K562 (cell line): ENCODE results near the gene EPHX1. TPM values are rescaled to one million over a fixed set of nuclear protein-coding genes. Genes with fewer than 3 reads are reported as not detected.

Source experiments
- ARHGAP35 ChIP-seq: fragments of 450-650 bp; IDR thresholded peaks from 2 replicates; pipeline ENCODE4 v1.6.1; 2018; ENCODE audit not compliant: partially characterized antibody
- ATF7 ChIP-seq: fragments of 450-650 bp; IDR thresholded peaks from 2 replicates; pipeline ENCODE4 v1.7.1; 2014; ENCODE audit warnings: mild to moderate bottlenecking, moderate library complexity
- CBFA2T3 ChIP-seq: fragments of 450-650 bp; IDR thresholded peaks from 2 replicates; pipeline ENCODE4 v1.6.1; 2017
- CHCHD3 ChIP-seq: fragments of 250-450 bp; sonication (Bioruptor Pico); IDR thresholded peaks from 2 replicates; pipeline ENCODE4 v2.1.2; 2022; ENCODE audit warnings: mild to moderate bottlenecking
- CSDE1 ChIP-seq, 2 experiments: fragments of 450-650 bp; IDR thresholded peaks; 2 replicates each; pipeline ENCODE4 v1.6.1; 2016; ENCODE audit warnings: mild to moderate bottlenecking in 1 of 2
- DMBX1 ChIP-seq: fragments of 250-450 bp; sonication (Bioruptor Pico); IDR thresholded peaks from 2 replicates; pipeline ENCODE4 v1.8.0; 2022; ENCODE audit warnings: inconsistent platforms, mild to moderate bottlenecking, moderate library complexity, borderline replicate concordance
- EHMT2 ChIP-seq: fragments of 450-650 bp; IDR thresholded peaks from 2 replicates; pipeline ENCODE4 v1.6.1; 2018; ENCODE audit warnings: antibody characterized with exemption
- ELF2 ChIP-seq: fragments of 250-450 bp; sonication (Bioruptor Pico); IDR thresholded peaks from 2 replicates; pipeline ENCODE4 v1.5.0; 2021; ENCODE audit warnings: mild to moderate bottlenecking
- FOS ChIP-seq: IDR thresholded peaks from 3 replicates; pipeline ENCODE4 v1.6.1; 2011; ENCODE audit not compliant: insufficient read length; ENCODE audit errors: extremely low read depth
- JUND ChIP-seq, 2 experiments: IDR thresholded peaks; 2 replicates in 1 of 2; 3 replicates in 1 of 2; pipeline ENCODE4 v1.6.1; 2011; ENCODE audit warnings: borderline replicate concordance in 2 of 2, low read depth in 2 of 2, low read length in 2 of 2, improper control_type of control experiment in 1 of 2, missing biosample characterization in 1 of 2, missing genetic modification characterization in 1 of 2, missing genetic modification reagents in 1 of 2
- LCOR ChIP-seq: sonication (generic); formaldehyde crosslinking; IDR thresholded peaks from 2 replicates; pipeline ENCODE4 v1.8.0; 2022; ENCODE audit warnings: mild to moderate bottlenecking, missing genetic modification reagents
- MAFG ChIP-seq: fragments of 450-650 bp; conservative IDR thresholded peaks from 2 replicates; pipeline ENCODE4 v1.6.1; 2016; ENCODE audit warnings: missing genetic modification characterization, missing compliant biosample characterization
- PHF8 ChIP-seq: fragments of 200-600 bp; sonication (generic); IDR thresholded peaks from 2 replicates; pipeline ENCODE4 v1.6.1; 2012; ENCODE audit warnings: mixed run types, mild to moderate bottlenecking, inconsistent platforms, low read length, moderate library complexity, borderline replicate concordance
- SMARCE1 ChIP-seq: fragments of 450-650 bp; IDR thresholded peaks from 2 replicates; pipeline ENCODE4 v1.7.1; 2016; ENCODE audit warnings: mild to moderate bottlenecking
- SOX6 ChIP-seq: fragments of 450-650 bp; IDR thresholded peaks from 2 replicates; pipeline ENCODE4 v1.6.1; 2014; ENCODE audit warnings: mild to moderate bottlenecking
- TCF7 ChIP-seq: sonication (generic); IDR thresholded peaks from 2 replicates; pipeline ENCODE4 v1.6.1; 2016; ENCODE audit warnings: antibody characterized with exemption, borderline replicate concordance
- TEAD1 ChIP-seq, 2 experiments: fragments of 450-650 bp in 1 of 2; sonication (generic) in 1 of 2; formaldehyde crosslinking; IDR thresholded peaks; 2 replicates each; pipeline versions ENCODE4 v1.4.0 to v1.8.0; 2020 to 2022; ENCODE audit warnings: mild to moderate bottlenecking in 2 of 2, missing genetic modification reagents in 1 of 2
- ZNF232 ChIP-seq: sonication (generic); formaldehyde crosslinking; IDR thresholded peaks from 2 replicates; pipeline ENCODE4 v1.8.0; 2022; ENCODE audit warnings: mild to moderate bottlenecking, missing genetic modification reagents
- ZZZ3 ChIP-seq: fragments of 450-650 bp; IDR thresholded peaks from 2 replicates; pipeline ENCODE4 v1.6.1; 2016; ENCODE audit warnings: antibody characterized with exemption, mild to moderate bottlenecking, moderate library complexity
- polyA plus RNA-seq, 8 experiments: library from polyadenylated mRNA; depleted of rRNA in 4 of 8; stranded (reverse) in 5 of 8; unstranded in 3 of 8; fragments of >200 nt; fragmentation: Nextera tagmentation in 2 of 8; fragmentation: Illumina TruSeq in 1 of 8; extraction: Ambion mirVana in 2 of 8; extraction: Trizol in 1 of 8; gene quantifications; 2 replicates each; pipeline versions ENCODE4 v1.2.1 to v1.2.3, GENCODE V29; 2011 to 2014; ENCODE audit warnings: inconsistent platforms in 1 of 8, missing spikeins in 1 of 8
- total RNA-seq, 7 experiments: library from RNA; depleted of rRNA in 6 of 7; stranded (reverse); fragments of >200 nt in 6 of 7; fragmentation: Illumina TruSeq in 2 of 7; extraction: Trizol in 2 of 7; gene quantifications; 2 replicates each; pipeline versions ENCODE4 v1.2.1 to v1.2.3, GENCODE V29; 2011 to 2021; ENCODE audit warnings: low replicate concordance in 1 of 7
- TF ChIP-seq, protein P1 (sequence below): fragments of 450-650 bp; formaldehyde crosslinking; IDR thresholded peaks from 2 replicates; pipeline ENCODE4 v1.4.0; 2020; ENCODE audit warnings: mild to moderate bottlenecking, moderate library complexity
- TF ChIP-seq, protein P2 (sequence below): fragments of 450-650 bp; IDR thresholded peaks from 2 replicates; pipeline ENCODE4 v1.6.1; 2017; ENCODE audit warnings: antibody characterized with exemption, mild to moderate bottlenecking

The EPHX1 gene
- total and polyA plus RNA-seq, 9 of the 15 experiments (the other 6 are each of a cell fraction or from before 2014, with no cell fraction given) = 0.21 to 27.0 (median 6.7) TPM

GRCh38 chr1:225766967-225767633 is 42.8 kb upstream of the EPHX1 start (continued):
- TF ChIP-seq ARHGAP35 = no peak
- TF ChIP-seq JUND (IDR thresholded peaks at IDR 0.05; ENCODE audit: borderline replicate concordance, low read depth, low read length) = peak; percentile 89
- peak; percentile 78; the same call in 2 of the 3 replicates for TF ChIP-seq JUND (tag; IDR thresholded peaks at IDR 0.05; ENCODE audit: borderline replicate concordance, low read depth, low read length)
- TF ChIP-seq ATF7 = peak; percentile 15; the same call in 1 of the 2 replicates
- TF ChIP-seq, protein P1, sequence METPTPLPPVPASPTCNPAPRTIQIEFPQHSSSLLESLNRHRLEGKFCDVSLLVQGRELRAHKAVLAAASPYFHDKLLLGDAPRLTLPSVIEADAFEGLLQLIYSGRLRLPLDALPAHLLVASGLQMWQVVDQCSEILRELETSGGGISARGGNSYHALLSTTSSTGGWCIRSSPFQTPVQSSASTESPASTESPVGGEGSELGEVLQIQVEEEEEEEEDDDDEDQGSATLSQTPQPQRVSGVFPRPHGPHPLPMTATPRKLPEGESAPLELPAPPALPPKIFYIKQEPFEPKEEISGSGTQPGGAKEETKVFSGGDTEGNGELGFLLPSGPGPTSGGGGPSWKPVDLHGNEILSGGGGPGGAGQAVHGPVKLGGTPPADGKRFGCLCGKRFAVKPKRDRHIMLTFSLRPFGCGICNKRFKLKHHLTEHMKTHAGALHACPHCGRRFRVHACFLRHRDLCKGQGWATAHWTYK (CRISPR knock-in tag) = no peak
- peak; percentile 44; the same call in 1 of the 2 replicates for TF ChIP-seq EHMT2
- TF ChIP-seq ELF2 (CRISPR knock-in tag) = no peak
- TF ChIP-seq CBFA2T3 = 0 out of 2 replicates have a peak, but pooled peaks have one; percentile 5
- no peak for TF ChIP-seq ZZZ3
- no peak for TF ChIP-seq DMBX1 (CRISPR knock-in tag)
- TF ChIP-seq TCF7 = no peak
- peak; percentile 98 for TF ChIP-seq MAFG (tag)
- TF ChIP-seq TEAD1 (CRISPR knock-in tag; IDR thresholded peaks at IDR 0.05) = 0 out of 4 replicates have a peak, but pooled peaks of 1 of the 2 experiments have one; percentile 2
- TF ChIP-seq SOX6 = peak; percentile 11; the same call in 1 of the 2 replicates
- TF ChIP-seq CHCHD3 (CRISPR knock-in tag) = no peak
- no peak for TF ChIP-seq PHF8
- TF ChIP-seq CSDE1 (IDR thresholded peaks at IDR 0.05) = no peak
- peak; percentile 6 for TF ChIP-seq FOS
- no peak for TF ChIP-seq ZNF232
- TF ChIP-seq, protein P2, sequence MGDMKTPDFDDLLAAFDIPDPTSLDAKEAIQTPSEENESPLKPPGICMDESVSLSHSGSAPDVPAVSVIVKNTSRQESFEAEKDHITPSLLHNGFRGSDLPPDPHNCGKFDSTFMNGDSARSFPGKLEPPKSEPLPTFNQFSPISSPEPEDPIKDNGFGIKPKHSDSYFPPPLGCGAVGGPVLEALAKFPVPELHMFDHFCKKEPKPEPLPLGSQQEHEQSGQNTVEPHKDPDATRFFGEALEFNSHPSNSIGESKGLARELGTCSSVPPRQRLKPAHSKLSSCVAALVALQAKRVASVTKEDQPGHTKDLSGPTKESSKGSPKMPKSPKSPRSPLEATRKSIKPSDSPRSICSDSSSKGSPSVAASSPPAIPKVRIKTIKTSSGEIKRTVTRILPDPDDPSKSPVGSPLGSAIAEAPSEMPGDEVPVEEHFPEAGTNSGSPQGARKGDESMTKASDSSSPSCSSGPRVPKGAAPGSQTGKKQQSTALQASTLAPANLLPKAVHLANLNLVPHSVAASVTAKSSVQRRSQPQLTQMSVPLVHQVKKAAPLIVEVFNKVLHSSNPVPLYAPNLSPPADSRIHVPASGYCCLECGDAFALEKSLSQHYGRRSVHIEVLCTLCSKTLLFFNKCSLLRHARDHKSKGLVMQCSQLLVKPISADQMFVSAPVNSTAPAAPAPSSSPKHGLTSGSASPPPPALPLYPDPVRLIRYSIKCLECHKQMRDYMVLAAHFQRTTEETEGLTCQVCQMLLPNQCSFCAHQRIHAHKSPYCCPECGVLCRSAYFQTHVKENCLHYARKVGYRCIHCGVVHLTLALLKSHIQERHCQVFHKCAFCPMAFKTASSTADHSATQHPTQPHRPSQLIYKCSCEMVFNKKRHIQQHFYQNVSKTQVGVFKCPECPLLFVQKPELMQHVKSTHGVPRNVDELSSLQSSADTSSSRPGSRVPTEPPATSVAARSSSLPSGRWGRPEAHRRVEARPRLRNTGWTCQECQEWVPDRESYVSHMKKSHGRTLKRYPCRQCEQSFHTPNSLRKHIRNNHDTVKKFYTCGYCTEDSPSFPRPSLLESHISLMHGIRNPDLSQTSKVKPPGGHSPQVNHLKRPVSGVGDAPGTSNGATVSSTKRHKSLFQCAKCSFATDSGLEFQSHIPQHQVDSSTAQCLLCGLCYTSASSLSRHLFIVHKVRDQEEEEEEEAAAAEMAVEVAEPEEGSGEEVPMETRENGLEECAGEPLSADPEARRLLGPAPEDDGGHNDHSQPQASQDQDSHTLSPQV = no peak
- 0 out of 2 replicates have a peak, but pooled peaks have one; percentile 18 for TF ChIP-seq SMARCE1
- TF ChIP-seq LCOR (CRISPR knock-in tag) = peak; percentile 62; the same call in 1 of the 2 replicates
